A549 (cell line): Measurements from ENCODE around the gene ZNF772.

Source experiments
- CTCF ChIP-seq: fragments of >200 bp; sonication (Bioruptor Twin); formaldehyde crosslinking; IDR thresholded peaks from 3 replicates; pipeline ENCODE4 v1.5.1; 2016
- EHMT2 ChIP-seq: fragments of 200-600 bp; sonication (generic); IDR thresholded peaks from 2 replicates; pipeline ENCODE4 v1.6.1; 2016; ENCODE audit warnings: antibody characterized with exemption, low read depth, mild to moderate bottlenecking, moderate library complexity
- EP300 ChIP-seq, 2 experiments: fragments of >200 bp; sonication (Bioruptor Twin); formaldehyde crosslinking; IDR thresholded peaks; 2 replicates in 1 of 2; 3 replicates in 1 of 2; pipeline ENCODE4 v1.6.1; 2016 to 2017
- RCOR1 ChIP-seq: fragments of 150-350 bp; IDR thresholded peaks from 2 replicates; pipeline ENCODE4 v1.6.1; 2014; ENCODE audit warnings: antibody characterized with exemption, low read length, low read depth
- TF ChIP-seq, protein P1 (sequence below): fragments of 200-600 bp; sonication (generic); IDR thresholded peaks from 2 replicates; pipeline ENCODE4 v1.6.1; 2016; ENCODE audit warnings: antibody characterized with exemption, mild to moderate bottlenecking, moderate library complexity

DNA sequence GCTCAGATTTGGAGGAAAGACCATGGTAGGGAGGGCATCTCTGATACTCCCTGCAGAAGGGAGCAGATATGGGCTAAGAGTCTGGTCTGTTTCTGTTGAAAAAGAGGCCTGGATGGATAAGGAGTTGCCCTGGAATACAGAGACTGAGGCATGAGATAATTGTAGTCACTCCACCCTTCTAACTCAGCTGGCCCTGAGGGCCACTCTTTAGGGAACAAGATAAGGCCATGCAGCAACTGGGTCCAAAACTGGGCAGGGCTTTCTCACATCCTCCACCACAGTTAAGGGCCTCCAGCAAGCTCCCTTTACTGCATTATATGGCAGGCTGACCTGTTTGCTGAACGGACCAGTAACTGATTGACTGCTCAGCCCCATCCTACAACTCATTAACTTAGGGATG is 40.9 kb downstream of the ZNF772 start:
- no peak for TF ChIP-seq CTCF
- TF ChIP-seq EP300 (IDR thresholded peaks at IDR 0.05) = no peak
- no peak for TF ChIP-seq RCOR1
- no peak for TF ChIP-seq EHMT2
- TF ChIP-seq, protein P1, sequence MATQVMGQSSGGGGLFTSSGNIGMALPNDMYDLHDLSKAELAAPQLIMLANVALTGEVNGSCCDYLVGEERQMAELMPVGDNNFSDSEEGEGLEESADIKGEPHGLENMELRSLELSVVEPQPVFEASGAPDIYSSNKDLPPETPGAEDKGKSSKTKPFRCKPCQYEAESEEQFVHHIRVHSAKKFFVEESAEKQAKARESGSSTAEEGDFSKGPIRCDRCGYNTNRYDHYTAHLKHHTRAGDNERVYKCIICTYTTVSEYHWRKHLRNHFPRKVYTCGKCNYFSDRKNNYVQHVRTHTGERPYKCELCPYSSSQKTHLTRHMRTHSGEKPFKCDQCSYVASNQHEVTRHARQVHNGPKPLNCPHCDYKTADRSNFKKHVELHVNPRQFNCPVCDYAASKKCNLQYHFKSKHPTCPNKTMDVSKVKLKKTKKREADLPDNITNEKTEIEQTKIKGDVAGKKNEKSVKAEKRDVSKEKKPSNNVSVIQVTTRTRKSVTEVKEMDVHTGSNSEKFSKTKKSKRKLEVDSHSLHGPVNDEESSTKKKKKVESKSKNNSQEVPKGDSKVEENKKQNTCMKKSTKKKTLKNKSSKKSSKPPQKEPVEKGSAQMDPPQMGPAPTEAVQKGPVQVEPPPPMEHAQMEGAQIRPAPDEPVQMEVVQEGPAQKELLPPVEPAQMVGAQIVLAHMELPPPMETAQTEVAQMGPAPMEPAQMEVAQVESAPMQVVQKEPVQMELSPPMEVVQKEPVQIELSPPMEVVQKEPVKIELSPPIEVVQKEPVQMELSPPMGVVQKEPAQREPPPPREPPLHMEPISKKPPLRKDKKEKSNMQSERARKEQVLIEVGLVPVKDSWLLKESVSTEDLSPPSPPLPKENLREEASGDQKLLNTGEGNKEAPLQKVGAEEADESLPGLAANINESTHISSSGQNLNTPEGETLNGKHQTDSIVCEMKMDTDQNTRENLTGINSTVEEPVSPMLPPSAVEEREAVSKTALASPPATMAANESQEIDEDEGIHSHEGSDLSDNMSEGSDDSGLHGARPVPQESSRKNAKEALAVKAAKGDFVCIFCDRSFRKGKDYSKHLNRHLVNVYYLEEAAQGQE = no peak
